SK-N-SH treated with all-trans-retinoic acid at 6 μM for 48 hours (cell line): ENCODE measurements around the gene YJU2.

Source experiments
- ATAC-seq: fragments of 200-7000 bp; cut with Tn5 transposase; 3 replicates; pipeline ENCODE4 v1.9.1; 2020; ENCODE audit warnings: mild to moderate bottlenecking, moderate library complexity
- ARNTL ChIP-seq: fragments of 450-650 bp; formaldehyde crosslinking; IDR thresholded peaks from 2 replicates; pipeline ENCODE4 v1.5.0; 2020; ENCODE audit warnings: low read depth, mild to moderate bottlenecking, moderate library complexity, borderline replicate concordance
- BACH2 ChIP-seq: fragments of 250-450 bp; sonication (Bioruptor Pico); IDR thresholded peaks from 2 replicates; pipeline ENCODE4 v1.9.0; 2021; ENCODE audit warnings: mild to moderate bottlenecking, borderline replicate concordance
- CREB5 ChIP-seq: fragments of 250-450 bp; sonication (Bioruptor Pico); IDR thresholded peaks from 2 replicates; pipeline ENCODE4 v1.5.1; 2020; ENCODE audit warnings: low read depth, mild to moderate bottlenecking, moderate library complexity
- CSDC2 ChIP-seq: fragments of 250-450 bp; sonication (Bioruptor Pico); IDR thresholded peaks from 2 replicates; pipeline ENCODE4 v1.5.0; 2020; ENCODE audit warnings: mild to moderate bottlenecking, moderate library complexity
- ESRRG ChIP-seq: fragments of 250-450 bp; sonication (Bioruptor Pico); IDR thresholded peaks from 2 replicates; pipeline ENCODE4 v1.6.1; 2021; ENCODE audit warnings: mild to moderate bottlenecking
- GLIS3 ChIP-seq: fragments of 250-450 bp; sonication (Bioruptor Pico); IDR thresholded peaks from 2 replicates; pipeline ENCODE4 v1.5.0; 2020; ENCODE audit warnings: mild to moderate bottlenecking, moderate library complexity
- ISL1 ChIP-seq: fragments of 250-450 bp; sonication (Bioruptor Pico); IDR thresholded peaks from 2 replicates; pipeline ENCODE4 v2.1.2; 2022; ENCODE audit warnings: mild to moderate bottlenecking, moderate library complexity
- OSR1 ChIP-seq: fragments of 250-450 bp; sonication (Bioruptor Pico); IDR thresholded peaks from 2 replicates; pipeline ENCODE4 v1.8.0; 2022; ENCODE audit warnings: moderate library complexity, mild to moderate bottlenecking, inconsistent platforms
- POU6F1 ChIP-seq: fragments of 250-450 bp; sonication (Bioruptor Pico); IDR thresholded peaks from 2 replicates; pipeline ENCODE4 v1.8.0; 2021; ENCODE audit warnings: low read depth, mild to moderate bottlenecking, moderate library complexity, borderline replicate concordance
- PPARA ChIP-seq: fragments of 250-450 bp; sonication (Bioruptor Pico); IDR thresholded peaks from 2 replicates; pipeline ENCODE4 v1.5.0; 2020; ENCODE audit warnings: mild to moderate bottlenecking, borderline replicate concordance
- RARB ChIP-seq: fragments of 250-450 bp; sonication (Bioruptor Pico); IDR thresholded peaks from 2 replicates; pipeline ENCODE4 v1.8.0; 2021; ENCODE audit warnings: mild to moderate bottlenecking, moderate library complexity
- SNAI2 ChIP-seq: fragments of 250-450 bp; sonication (Bioruptor Pico); IDR thresholded peaks from 2 replicates; pipeline ENCODE4 v1.5.0; 2020; ENCODE audit warnings: mild to moderate bottlenecking, moderate library complexity
- TCF4 ChIP-seq: fragments of 250-450 bp; sonication (Bioruptor Pico); IDR thresholded peaks from 2 replicates; pipeline ENCODE4 v1.8.0; 2021; ENCODE audit warnings: mild to moderate bottlenecking, moderate library complexity, borderline replicate concordance
- TOX ChIP-seq: fragments of 250-450 bp; sonication (Bioruptor Pico); IDR thresholded peaks from 2 replicates; pipeline ENCODE4 v1.8.0; 2021; ENCODE audit warnings: mild to moderate bottlenecking, moderate library complexity, borderline replicate concordance
- ZC3H10 ChIP-seq: fragments of 250-450 bp; sonication (Bioruptor Pico); IDR thresholded peaks from 2 replicates; pipeline ENCODE4 v1.5.1; 2021; ENCODE audit warnings: mild to moderate bottlenecking, moderate library complexity
- ZFP3 ChIP-seq: fragments of 250-450 bp; sonication (Bioruptor Pico); IDR thresholded peaks from 2 replicates; pipeline ENCODE4 v1.5.0; 2020; ENCODE audit warnings: mild to moderate bottlenecking, moderate library complexity
- ZFP30 ChIP-seq: fragments of 450-650 bp; formaldehyde crosslinking; IDR thresholded peaks from 2 replicates; pipeline ENCODE4 v1.5.0; 2022; ENCODE audit warnings: mild to moderate bottlenecking, moderate library complexity
- ZNF70 ChIP-seq: fragments of 450-650 bp; formaldehyde crosslinking; IDR thresholded peaks from 2 replicates; pipeline ENCODE4 v1.5.0; 2020; ENCODE audit warnings: mild to moderate bottlenecking, moderate library complexity
- ZNF8 ChIP-seq: fragments of 450-650 bp; formaldehyde crosslinking; IDR thresholded peaks from 2 replicates; pipeline ENCODE4 v1.5.0; 2020; ENCODE audit warnings: mild to moderate bottlenecking, moderate library complexity
- TF ChIP-seq, protein P1 (sequence below): fragments of 250-450 bp; sonication (Bioruptor Pico); IDR thresholded peaks from 2 replicates; pipeline ENCODE4 v1.5.1; 2021; ENCODE audit warnings: mild to moderate bottlenecking, moderate library complexity
- TF ChIP-seq, protein P2 (sequence below): fragments of 250-450 bp; sonication (Bioruptor Pico); IDR thresholded peaks from 2 replicates; pipeline ENCODE4 v1.8.0; 2020; ENCODE audit warnings: mild to moderate bottlenecking, moderate library complexity, borderline replicate concordance
- TF ChIP-seq, protein P3 (sequence below): fragments of 250-450 bp; sonication (Bioruptor Pico); IDR thresholded peaks from 2 replicates; pipeline ENCODE4 v1.5.0; 2020; ENCODE audit warnings: mild to moderate bottlenecking, moderate library complexity

YJU2 gene

DNA sequence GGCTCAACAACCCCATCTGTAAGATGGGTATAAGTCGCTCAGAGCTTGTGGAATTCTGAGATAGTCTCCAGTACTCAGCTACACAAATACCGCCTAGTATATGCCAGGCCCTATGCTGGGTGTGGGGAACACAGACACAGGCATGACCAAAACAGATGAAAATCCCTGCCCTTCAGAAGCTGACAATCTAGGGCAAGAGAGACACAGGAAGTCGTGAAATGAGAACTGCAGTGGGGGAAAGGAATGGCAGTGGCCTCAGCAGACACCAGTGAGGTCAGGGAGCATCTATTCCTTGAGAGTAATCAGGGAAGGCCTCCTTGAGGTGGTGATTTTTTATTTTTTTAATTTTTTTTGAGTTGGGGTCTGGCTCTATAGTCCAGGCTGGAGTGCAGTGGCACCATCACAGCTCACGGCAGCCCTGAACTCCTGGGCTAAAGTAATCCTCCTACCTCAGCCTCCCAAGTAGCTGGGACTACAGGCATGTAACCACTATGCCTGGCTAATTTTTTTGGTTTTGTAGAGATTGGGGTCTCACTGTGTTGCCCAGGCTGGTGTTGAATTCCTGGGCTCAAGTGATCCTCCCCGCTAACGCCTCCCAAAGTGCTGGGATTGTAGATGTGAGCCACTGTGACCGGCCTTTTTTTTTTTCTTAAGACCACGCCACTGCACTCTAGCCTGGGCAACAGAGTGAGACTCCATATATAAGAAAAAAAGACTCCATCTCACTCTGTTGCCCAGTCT is 52.1 kb downstream of the YJU2 start:
- ATAC-seq, result no peak
- TF ChIP-seq ZC3H10 (no peak), PPARA (no peak), ARNTL (CRISPR knock-in tag) (no peak), RARB (CRISPR knock-in tag) (no peak), TCF4 (CRISPR knock-in tag) (no peak), CSDC2 (CRISPR knock-in tag) (no peak), OSR1 (no peak), ISL1 (CRISPR knock-in tag) (no peak), CREB5 (CRISPR knock-in tag) (no peak)
- TF ChIP-seq, protein P1, sequence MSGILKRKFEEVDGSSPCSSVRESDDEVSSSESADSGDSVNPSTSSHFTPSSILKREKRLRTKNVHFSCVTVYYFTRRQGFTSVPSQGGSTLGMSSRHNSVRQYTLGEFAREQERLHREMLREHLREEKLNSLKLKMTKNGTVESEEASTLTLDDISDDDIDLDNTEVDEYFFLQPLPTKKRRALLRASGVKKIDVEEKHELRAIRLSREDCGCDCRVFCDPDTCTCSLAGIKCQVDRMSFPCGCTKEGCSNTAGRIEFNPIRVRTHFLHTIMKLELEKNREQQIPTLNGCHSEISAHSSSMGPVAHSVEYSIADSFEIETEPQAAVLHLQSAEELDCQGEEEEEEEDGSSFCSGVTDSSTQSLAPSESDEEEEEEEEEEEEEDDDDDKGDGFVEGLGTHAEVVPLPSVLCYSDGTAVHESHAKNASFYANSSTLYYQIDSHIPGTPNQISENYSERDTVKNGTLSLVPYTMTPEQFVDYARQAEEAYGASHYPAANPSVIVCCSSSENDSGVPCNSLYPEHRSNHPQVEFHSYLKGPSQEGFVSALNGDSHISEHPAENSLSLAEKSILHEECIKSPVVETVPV, result no peak
- TF ChIP-seq, protein P2, sequence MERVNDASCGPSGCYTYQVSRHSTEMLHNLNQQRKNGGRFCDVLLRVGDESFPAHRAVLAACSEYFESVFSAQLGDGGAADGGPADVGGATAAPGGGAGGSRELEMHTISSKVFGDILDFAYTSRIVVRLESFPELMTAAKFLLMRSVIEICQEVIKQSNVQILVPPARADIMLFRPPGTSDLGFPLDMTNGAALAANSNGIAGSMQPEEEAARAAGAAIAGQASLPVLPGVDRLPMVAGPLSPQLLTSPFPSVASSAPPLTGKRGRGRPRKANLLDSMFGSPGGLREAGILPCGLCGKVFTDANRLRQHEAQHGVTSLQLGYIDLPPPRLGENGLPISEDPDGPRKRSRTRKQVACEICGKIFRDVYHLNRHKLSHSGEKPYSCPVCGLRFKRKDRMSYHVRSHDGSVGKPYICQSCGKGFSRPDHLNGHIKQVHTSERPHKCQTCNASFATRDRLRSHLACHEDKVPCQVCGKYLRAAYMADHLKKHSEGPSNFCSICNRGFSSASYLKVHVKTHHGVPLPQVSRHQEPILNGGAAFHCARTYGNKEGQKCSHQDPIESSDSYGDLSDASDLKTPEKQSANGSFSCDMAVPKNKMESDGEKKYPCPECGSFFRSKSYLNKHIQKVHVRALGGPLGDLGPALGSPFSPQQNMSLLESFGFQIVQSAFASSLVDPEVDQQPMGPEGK (CRISPR knock-in tag), result no peak

DNA sequence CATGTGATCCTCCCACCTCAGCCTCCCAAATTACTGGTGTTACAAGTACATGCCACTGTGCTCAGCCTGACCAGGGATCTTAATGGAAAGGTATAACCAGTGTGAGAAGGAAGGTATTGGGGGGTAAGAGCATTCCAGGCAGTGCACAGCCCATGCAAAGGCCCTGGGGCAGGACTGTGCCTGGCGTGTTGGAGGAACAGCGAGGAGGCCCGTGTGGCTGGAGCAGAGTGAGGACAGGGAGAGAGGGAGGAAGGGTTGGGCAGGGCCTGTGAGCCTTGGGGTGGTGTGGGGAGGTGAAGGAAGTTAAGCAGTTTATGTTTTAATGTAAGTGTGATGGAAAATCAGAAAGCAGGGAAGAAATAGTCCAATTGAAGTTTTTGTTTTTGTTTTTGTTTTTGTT is 53.7 kb downstream of the YJU2 start:
- no peak for TF ChIP-seq ZFP30 (CRISPR knock-in tag)
- TF ChIP-seq POU6F1 (CRISPR knock-in tag), result no peak
- TF ChIP-seq TCF4 (CRISPR knock-in tag), result no peak
- no peak for TF ChIP-seq ZNF8 (CRISPR knock-in tag)
- no peak for TF ChIP-seq BACH2 (CRISPR knock-in tag)
- no peak for TF ChIP-seq ZFP3
- no peak for TF ChIP-seq SNAI2 (CRISPR knock-in tag)
- TF ChIP-seq ESRRG, result no peak
- TF ChIP-seq, protein P3, sequence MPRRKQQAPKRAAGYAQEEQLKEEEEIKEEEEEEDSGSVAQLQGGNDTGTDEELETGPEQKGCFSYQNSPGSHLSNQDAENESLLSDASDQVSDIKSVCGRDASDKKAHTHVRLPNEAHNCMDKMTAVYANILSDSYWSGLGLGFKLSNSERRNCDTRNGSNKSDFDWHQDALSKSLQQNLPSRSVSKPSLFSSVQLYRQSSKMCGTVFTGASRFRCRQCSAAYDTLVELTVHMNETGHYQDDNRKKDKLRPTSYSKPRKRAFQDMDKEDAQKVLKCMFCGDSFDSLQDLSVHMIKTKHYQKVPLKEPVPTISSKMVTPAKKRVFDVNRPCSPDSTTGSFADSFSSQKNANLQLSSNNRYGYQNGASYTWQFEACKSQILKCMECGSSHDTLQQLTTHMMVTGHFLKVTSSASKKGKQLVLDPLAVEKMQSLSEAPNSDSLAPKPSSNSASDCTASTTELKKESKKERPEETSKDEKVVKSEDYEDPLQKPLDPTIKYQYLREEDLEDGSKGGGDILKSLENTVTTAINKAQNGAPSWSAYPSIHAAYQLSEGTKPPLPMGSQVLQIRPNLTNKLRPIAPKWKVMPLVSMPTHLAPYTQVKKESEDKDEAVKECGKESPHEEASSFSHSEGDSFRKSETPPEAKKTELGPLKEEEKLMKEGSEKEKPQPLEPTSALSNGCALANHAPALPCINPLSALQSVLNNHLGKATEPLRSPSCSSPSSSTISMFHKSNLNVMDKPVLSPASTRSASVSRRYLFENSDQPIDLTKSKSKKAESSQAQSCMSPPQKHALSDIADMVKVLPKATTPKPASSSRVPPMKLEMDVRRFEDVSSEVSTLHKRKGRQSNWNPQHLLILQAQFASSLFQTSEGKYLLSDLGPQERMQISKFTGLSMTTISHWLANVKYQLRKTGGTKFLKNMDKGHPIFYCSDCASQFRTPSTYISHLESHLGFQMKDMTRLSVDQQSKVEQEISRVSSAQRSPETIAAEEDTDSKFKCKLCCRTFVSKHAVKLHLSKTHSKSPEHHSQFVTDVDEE (CRISPR knock-in tag), result no peak
- no peak for TF ChIP-seq GLIS3 (CRISPR knock-in tag)
- TF ChIP-seq, protein P1, result no peak
- no peak for TF ChIP-seq RARB (CRISPR knock-in tag)
- TF ChIP-seq TOX (CRISPR knock-in tag), result no peak
- no peak for TF ChIP-seq ZNF70 (CRISPR knock-in tag)
- TF ChIP-seq PPARA, result no peak
- TF ChIP-seq OSR1, result no peak
- no peak for TF ChIP-seq CSDC2 (CRISPR knock-in tag)
- TF ChIP-seq ISL1 (CRISPR knock-in tag), result no peak
- no peak for TF ChIP-seq ARNTL (CRISPR knock-in tag)
- no peak for ATAC-seq
